HG02870 (cell line): ENCODE results near the gene IL36G.
"Not testable (repeated sequence)": the region's sequence is repeated elsewhere in the genome, so short reads cannot be mapped to it uniquely, and the experiment has no call there.

ENCODE experiments used
- ATAC-seq: cut with Tn5 transposase; IDR thresholded peaks from one replicate; pipeline ENCODE4 v1.9.1; 2021; ENCODE audit warnings: mild to moderate bottlenecking, moderate library complexity; ENCODE audit not compliant: unreplicated experiment

Gene IL36G

GRCh38 chr2:112977559-112978056, at the start of gene IL36G:
IL36G (plus strand) TSS chr2:112978006; CDS start chr2:112978639, 633 bp downstream.
- ATAC-seq, result no peak

- ATAC-seq, result no peak
Observed at GRCh38 chr2:112933261-112933660, 44.5 kb upstream of the IL36G start.

GRCh38 chr2:112934117-112934516, 43.7 kb upstream of the IL36G start:
- not testable (repeated sequence) for ATAC-seq

GRCh38 chr2:112936927-112937232, 40.9 kb upstream of the IL36G start:
- no peak for ATAC-seq

- ATAC-seq, result no peak
Observed at GRCh38 chr2:112938904-112939303, 38.9 kb upstream of the IL36G start.

GRCh38 chr2:112939425-112939824, 38.4 kb upstream of the IL36G start:
- no peak for ATAC-seq

GRCh38 chr2:112940859-112941625, 36.8 kb upstream of the IL36G start:
- ATAC-seq, result no peak

GRCh38 chr2:112941753-112942653, 35.8 kb upstream of the IL36G start:
- peak; percentile 95 for ATAC-seq

- ATAC-seq, result no peak
Observed at GRCh38 chr2:112942654-112943002, 35.2 kb upstream of the IL36G start.

- no peak for ATAC-seq
Observed at GRCh38 chr2:112944971-112945370, 32.8 kb upstream of the IL36G start.

- no peak for ATAC-seq
Observed at GRCh38 chr2:112946086-112946485, 31.7 kb upstream of the IL36G start.

- ATAC-seq, result no peak
Observed at GRCh38 chr2:112947374-112947773, 30.4 kb upstream of the IL36G start.

- no peak for ATAC-seq
Observed at GRCh38 chr2:112949456-112949855, 28.4 kb upstream of the IL36G start.

GRCh38 chr2:112954364-112954763, 23.4 kb upstream of the IL36G start:
- no peak for ATAC-seq

- ATAC-seq, result no peak
Observed at GRCh38 chr2:112957511-112957910, 20.3 kb upstream of the IL36G start.

GRCh38 chr2:112958428-112959108, 19.2 kb upstream of the IL36G start:
- ATAC-seq, result no peak

- no peak for ATAC-seq
Observed at GRCh38 chr2:112959109-112959812, 18.5 kb upstream of the IL36G start.

- no peak for ATAC-seq
Observed at GRCh38 chr2:112960230-112960825, 17.5 kb upstream of the IL36G start.

GRCh38 chr2:112962308-112963175, 15.3 kb upstream of the IL36G start:
- ATAC-seq, result no peak
